GM19455 (cell line): ENCODE results near the gene CFAP70.
"Not testable (repeated sequence)": the region's sequence is repeated elsewhere in the genome, so short reads cannot be mapped to it uniquely, and the experiment has no call there.

Experiments used
- ATAC-seq: cut with Tn5 transposase; IDR thresholded peaks from one replicate; pipeline ENCODE4 v1.9.1; 2021; ENCODE audit not compliant: unreplicated experiment

CFAP70 gene

DNA sequence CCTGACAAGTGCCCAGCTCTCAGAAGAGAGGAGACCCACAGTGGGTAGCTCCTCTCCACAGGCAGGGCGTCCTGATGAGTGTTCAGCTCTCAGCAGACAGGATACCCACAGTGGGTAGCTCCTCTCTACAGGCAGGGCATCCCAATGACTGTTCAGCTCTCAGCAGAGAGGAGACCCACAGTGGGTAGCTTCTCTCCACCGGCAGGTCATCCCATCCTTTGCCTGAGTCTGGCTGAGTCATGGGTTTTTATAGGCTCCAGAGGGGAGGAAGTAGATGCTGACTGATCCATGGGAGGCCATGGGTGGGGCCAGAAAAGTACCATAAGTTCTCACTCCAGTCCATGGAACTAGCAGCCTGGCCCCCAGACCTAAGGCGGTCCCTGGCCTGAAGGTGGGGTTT, 18.5 kb downstream of the CFAP70 start:
- no peak for ATAC-seq

DNA sequence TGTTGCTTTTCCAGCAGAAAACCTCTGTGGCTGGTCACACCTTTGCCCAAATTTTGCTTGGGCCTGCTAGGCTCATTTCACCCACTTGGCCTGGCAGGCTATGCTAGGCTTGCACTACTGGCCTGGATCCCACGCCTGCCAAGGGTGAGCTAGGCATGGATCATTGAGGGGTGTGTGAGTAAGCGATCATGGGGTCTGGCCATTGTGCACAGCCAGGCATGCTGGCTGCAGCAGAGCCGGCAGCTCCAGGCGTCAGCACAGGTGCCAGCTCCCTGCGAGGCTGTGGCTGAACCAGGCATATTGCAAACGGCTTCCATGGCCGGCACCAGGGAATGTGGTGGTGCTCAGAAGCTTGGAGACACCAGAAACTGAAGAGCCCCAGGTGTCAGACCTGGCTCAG, 19.2 kb downstream of the CFAP70 start:
- ATAC-seq, result no peak

DNA sequence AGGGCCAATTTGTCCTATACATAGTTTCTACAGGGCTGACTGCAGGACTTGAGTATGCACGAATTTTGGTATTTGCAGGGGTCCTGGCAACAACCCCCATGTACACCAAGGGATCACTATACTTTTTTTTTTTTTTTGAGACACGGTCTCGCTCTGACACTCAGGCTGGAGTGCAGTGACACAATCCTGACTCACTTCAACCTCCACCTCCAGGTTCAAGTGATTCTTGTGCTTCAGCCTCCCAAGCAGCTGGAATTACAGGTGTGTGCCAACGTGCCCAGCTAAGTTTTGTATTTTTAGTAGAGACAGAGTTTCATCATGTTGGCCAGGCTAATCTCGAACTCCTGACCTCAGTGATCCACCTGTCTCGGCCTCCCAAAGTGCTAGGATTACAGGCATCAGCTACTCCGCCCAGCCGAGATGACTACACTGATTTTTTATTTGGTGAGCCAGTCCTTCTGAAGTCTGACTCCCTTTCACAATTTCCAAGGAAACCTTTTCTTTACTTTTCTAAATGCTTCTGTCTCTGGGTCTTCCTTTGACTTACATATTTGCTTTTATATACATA, 19.8 kb downstream of the CFAP70 start:
- no peak for ATAC-seq

DNA sequence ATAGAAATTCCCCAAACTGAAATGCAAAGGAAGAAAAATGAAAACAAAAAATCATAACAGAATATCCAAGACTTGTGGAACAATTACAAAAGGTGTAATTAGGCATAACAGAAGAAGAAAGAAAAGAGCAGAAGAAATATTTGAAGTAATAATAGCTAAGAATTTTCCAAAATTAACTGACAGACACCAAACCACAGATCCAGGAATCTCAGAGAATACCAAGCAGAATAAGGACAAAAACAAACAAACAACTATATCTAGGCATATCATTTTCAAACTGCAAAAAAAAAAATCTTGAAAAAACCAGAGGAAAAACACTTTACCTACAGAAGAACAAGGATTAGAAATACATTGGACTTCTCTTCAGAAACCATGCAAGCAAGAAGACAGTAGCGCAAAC, 25.5 kb downstream of the CFAP70 start:
- ATAC-seq, result no peak

DNA sequence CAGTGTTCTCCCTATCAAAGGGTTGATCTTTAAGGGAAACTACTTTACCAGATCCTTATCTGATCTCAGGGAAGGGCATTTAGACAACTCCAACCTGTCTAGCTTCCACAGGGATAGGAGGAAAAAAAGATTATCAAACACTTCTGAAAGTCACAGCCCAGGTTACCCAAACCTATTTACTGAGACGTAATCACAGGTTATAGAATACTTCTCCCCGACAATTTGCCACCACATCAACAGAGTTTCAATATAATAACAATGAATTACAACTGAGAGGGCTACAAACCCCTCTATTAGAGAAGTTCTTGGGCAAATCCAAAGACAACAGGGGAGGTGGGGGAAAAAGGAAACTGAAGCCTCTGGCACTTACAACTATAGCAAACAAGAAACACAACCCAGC, 26.3 kb downstream of the CFAP70 start:
- no peak for ATAC-seq

DNA sequence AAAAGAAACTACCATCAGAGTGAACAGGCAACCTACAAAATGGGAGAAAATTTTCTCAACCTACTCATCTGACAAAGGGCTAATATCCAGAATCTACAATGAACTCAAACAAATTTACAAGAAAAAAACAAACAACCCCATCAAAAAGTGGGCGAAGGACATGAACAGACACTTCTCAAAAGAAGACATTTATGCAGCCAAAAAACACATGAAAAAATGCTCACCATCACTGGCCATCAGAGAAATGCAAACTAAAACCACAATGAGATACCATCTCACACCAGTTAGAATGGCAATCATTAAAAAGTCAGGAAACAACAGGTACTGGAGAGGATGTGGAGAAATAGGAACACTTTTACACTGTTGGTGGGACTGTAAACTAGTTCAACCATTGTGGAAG, 30.1 kb downstream of the CFAP70 start:
- not testable (repeated sequence) for ATAC-seq

DNA sequence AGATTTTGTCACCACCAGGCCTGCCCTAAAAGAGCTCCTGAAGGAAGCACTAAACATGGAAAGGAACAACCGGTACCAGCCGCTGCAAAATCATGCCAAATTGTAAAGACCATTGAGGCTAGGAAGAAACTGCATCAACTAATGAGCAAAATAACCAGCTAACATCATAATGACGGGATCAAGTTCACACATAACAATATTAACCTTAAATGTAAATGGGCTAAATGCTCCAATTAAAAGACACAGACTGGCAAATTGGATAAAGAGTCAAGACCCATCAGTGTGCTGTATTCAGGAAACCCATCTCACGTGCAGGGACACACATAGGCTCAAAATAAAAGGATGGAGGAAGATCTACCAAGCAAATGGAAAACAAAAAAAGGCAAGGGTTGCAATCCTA, 33.4 kb downstream of the CFAP70 start:
- not testable (repeated sequence) for ATAC-seq

DNA sequence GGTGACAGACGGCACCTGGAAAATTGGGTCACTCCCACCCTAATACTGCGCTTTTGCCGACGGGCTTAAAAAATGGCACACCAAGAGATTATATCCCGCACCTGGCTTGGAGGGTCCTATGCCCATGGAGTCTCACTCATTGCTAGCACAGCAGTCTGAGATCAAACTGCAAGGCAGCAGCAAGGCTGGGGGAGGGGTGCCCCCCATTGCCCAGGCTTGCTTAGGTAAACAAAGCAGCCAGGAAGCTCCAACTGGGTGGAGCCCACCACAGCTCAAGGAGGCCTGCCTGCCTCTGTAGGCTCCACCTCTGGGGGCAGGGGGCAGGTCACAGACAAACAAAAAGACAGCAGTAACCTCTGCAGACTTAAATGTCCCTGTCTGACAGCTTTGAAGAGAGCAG, 35.1 kb downstream of the CFAP70 start:
- not testable (repeated sequence) for ATAC-seq

DNA sequence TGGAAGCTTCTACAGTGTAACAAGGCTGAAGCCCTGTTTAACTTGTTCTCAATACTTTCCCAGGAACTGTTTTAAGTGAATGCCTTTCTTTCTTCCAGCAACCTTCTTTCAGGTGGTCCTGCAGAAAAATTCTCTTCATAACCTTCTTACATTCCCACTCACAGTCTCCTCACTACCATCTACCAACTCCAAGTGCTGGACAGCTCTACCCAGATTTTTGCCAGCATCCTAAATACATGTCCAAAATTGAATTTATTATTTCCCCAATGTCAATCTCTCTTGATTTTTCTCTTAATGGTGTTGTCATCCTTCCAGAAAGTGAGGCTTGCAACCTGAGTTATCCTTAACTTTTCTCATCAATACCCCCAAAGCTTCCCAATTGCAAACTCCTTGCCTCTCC, 48.2 kb downstream of the CFAP70 start:
- no peak for ATAC-seq

DNA sequence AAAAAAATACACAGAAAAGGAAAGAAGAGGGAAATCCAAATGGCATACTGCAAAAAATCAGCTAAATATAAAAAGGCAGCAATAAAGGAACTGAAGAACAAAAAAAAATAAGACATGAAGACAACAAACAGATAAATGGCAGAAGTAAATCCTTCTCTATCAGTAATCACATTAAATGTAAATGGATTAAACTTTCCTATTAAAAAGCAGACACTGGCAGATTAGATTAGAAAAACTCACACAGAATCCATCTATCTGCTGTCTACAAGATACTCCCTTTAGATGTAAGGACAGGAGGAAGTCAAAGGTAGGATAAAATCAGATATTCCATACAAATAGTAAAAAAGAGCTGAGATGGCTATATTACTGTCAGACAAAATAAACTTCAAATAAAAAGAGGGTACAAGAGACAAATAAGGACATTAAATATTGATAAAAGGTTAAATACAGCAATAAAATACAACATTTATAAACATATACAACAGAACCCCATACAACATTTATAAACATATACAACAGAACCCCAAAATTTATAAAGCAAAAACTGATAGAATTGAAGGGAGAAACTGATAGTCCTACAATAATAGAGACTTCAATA, 51.4 kb downstream of the CFAP70 start:
- ATAC-seq, result no peak

DNA sequence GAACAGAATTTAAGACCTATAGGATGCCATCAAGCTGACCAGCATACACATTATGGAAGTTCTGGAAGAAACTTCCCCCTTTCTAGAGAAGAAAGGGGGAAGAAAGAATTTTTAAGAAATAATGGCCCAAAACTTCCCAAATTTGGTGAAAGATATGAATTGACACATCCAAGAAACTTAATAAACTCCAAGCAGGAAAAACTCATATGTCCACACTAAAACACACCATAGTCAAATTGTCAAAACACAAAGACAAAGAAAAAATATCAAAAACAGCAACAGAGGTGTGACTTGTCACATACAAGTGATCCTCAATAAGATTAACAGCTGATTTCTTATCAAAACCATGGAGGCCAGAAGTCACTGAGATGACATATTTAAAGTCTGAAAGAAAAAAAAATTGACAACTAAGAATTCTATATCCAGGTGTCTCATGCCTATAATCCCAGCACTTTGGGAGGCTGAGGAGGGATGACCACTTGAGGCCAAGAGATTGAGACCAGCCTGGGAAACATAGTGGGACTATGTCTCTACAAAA, 52.4 kb downstream of the CFAP70 start:
- ATAC-seq, result no peak

DNA sequence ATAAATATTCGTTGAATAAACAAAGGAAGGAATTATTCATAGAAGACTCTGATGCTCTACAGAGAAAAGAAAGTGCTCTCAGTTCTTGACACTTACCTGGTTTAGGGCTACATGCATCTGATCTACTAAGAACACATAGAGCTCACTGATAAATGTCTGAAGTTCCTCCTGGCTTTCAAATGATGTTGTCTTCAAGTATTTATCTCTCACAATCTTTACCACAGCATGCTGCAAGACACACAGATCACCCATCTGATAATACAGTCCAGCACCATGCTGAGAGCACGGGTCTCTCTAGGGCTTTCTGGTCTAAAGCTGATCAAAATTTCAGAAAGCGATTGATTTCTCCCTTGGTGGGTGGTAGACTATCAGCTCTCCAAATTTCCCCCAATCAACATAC, 61.7 kb downstream of the CFAP70 start:
- no peak for ATAC-seq

DNA sequence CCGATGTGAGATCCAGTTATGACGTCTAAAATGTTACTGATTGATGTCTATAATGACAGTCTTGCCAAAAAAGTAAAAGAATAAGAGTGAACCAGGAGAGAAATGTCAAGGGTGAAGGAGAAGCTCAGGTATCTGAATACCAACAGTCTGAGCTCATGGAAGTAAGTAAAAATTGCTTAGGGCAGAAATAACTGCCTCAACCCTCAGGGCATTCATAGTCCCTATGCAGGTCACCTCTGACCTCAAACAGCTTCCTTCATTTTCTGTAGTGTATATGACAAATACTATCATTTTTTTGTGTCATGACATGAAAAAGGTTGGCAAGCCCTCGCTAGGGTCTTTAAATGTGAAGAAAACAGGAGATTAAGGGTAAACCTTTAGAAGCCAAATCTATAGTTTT, 65.2 kb downstream of the CFAP70 start:
- no peak for ATAC-seq

DNA sequence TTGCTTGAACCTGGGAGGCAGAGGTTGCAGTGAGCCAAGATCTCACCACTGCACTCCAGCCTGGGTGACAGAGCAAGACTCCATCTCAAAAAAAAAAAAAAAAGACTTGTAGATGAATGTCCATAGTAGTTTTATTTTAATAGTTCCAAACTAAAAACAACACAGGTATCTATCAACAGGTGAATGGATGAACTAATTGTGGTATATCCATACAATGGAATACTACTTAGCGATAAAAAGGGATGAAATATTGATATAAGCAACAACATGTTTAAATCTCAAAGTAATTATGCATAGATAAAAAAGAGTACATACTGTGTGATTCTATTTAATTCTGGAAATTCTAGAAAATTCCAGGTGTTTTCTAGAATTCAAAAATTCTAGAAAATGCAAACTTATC, 68.7 kb downstream of the CFAP70 start:
- no peak for ATAC-seq

DNA sequence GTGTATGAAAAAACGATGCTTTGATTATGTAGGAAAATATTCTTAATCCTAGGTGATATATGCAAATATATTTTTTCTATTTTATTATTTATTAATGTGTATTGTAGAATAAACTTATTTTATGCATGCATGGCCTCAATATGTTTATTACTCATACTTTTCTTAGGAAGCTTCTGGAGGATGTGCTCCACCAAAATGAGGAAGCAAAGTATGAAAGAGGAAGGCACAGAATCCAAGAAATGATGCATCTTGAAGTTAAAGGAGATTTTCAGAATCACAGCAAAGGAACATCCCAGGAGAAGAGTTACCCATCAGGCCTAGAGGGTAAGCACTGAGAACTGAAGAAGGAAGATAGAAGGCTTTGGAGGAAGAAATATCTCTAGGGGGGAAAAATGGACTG, 71.2 kb downstream of the CFAP70 start:
- no peak for ATAC-seq

DNA sequence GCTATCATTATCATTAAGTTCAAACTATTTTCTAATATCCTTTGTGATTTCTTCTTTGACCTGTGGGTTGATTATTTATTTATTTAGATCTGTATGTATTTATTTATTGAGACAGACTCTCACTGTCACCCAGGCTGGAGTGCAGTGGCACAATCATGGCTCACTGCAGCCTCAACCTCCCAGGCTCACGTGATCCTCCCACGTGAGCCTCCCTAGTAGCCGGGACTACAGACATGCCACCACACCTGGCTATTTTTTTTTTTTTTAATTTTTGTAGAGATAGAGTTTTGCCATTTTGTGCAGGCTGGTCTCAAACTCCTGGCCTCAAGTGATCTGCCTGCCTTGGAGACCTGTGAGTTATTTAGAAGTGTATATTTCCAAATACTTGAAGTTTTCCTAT, 77.6 kb downstream of the CFAP70 start:
- ATAC-seq, result no peak

DNA sequence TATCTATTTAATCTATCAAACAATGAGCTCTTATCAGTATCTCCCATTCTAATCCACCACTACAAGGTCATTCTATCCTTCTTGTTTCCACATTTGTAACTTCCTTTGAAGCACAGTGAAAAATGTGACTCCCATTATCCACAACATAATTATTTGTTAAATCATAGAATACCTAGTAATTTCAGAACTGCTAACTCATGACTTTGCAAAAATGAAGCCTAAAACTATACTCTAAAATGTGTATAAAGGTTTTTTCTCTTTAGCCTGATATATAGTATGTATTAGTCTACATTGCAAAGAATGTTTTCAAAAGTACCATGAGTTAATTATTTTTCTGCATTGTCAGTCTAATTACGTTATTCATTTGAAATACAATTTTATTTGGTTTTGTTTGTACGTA, 94.2 kb downstream of the CFAP70 start:
- ATAC-seq, result no peak

DNA sequence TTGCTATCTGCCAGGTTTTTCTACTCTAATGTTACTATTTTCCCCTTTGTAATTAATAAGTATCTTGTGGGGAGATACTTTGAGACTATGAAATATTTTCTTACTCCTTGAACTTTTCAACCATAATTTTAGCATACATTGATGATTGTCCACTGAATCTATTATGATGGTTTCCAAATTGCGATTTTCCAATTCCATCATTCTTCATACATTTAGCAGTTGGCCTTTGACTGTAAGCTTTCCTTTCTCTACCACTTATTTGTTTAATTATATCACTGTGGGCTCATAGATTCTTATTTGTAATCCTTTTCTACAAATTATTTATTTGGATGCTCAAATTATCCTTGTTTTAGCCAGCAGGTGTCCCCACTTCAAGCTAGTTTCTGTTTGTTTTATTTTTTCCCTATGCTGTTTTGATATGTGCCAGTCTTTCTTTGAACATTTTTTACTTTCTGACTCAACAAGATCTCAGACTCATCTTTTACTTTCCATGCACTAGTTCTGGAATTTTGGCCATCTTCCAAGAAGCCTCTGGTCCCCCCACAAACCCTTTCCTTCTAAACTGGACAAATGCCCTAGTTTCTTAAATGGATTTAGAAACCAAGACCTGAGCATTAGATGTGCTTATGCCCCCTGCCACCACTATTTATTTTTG, 94.8 kb downstream of the CFAP70 start:
- ATAC-seq, result no peak

DNA sequence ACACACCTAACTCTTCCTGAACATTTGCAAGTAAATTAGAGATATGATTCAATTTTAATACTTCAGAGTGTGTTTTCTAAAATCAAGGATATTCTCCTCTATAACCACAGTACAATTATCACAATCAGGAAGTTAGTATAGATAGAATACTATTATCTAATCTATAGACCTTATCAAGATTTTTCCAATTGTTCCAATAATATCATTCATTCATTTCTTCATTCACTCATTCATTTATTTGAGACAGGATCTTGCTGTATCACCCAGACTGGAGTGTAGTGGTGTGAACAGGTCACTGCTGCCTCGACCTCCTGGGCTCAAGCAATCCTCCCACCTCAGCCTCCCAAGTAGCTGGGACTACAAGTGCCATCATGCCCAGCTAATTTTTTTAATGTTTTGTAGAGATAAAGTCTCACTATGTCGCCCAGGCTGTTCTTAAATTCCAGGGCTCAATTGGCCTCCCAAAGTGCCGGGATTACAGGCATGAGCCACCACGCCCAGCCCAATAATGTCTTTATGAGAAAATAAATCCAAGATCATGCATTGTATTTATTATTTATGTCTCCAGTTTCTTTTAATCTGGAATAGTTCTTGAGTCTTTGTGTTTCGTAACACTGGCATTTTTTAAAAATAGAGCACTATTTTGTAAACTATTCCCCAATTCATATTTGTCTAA, 95.6 kb downstream of the CFAP70 start:
- ATAC-seq, result no peak

DNA sequence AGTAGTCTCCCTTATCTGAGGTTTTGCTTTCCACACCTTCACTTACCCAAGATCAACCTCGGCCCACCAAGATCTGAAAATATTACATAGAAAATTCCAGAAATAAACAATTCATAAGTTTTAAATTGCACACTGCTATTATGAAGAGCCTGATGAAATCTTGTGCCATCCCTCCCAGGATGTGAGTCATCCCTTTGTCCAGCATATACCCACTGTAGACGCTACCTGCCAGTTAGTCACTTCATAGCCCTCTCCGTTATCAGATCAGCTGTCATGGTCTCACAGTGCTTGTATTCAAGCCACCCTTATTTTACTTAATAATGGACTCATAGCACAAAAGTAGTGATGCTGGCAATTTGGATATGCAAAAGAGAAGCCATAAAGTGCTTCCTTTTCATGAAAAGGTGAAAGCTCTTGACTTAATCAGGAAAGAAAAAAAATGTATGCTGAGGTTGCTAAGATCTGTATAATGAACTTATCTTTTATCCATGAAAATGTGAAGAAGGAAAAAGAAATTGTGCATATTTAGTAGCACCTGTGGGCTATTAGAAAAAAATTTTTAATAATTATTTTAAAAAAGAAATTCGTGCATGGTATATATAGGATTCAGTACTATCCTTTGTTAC, 96.4 kb downstream of the CFAP70 start:
- ATAC-seq, result no peak

DNA sequence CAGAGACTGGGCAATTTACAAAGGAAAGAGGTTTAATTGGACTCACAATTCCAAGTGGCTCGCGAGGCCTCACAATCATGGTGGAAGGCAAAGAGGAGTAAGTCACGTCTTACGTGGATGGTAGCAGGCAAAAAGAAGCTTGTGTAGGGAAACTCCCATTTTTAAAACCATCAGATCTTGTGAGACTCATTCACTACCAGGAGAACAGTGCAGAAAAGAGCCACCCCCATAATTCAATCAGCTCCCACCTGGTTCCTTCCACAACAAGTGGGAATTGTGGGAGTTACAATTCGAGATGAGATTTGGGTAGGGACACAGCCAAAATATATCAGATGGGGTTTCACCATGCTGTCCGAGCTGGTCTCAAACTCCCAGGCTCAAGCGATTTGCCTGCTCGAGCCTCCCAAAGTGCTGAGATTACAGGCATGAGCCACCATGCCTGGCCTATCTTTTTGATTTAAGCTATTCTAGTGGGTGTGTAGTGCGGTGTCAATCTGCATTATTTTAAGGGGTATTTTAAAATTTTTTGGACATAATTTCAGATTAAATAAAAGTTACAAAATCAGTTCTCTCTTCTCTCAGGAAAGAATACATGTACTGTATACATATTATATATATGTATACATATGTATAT, 97.2 kb downstream of the CFAP70 start:
- ATAC-seq, result no peak
